HepG2 (cell line): ENCODE measurements around the gene NFKB1. TPM values are rescaled to one million over a fixed set of nuclear protein-coding genes. Genes with fewer than 3 reads are reported as not detected.

Experiments used
- ATAC-seq: fragments of 200-7000 bp; cut with Tn5 transposase; 3 replicates; pipeline ENCODE4 v1.9.1; 2020; ENCODE audit warnings: mild to moderate bottlenecking, moderate library complexity
- BruUV-seq: library from RNA; stranded (reverse); fragments of 400-500 nt; replicated peaks from 2 replicates; lab custom pipeline; 2021; lab: Mats Ljungman, UMichigan
- CTCF ChIA-PET: fragments of 300-600 bp; formaldehyde crosslinking; extraction: SDS; loops from one replicate; lab custom pipeline; 2021; ENCODE audit warnings: low total read pairs, inconsistent platforms, low intra/inter-chr PET ratio; lab: Yijun Ruan, JAX
- POLR2A ChIA-PET: fragments of 350-600 bp; sonication (Branson Sonifier 250); formaldehyde crosslinking; loops from one replicate; lab custom pipeline; 2020; ENCODE audit warnings: antibody characterized with exemption, inconsistent platforms; lab: Yijun Ruan, JAX
- DNase-seq: peaks from one replicate; pipeline ENCODE4 v3.0.0-alpha.2; 2015; ENCODE audit warnings: low spot score
- FAIRE-seq: peaks from 3 replicates; lab custom pipeline; 2011; peaks lifted over from hg19 to GRCh38; lab: Jason Lieb, UNC
- H2AFZ ChIP-seq: one replicate; pipeline ENCODE4 v1.6.1; 2011; ENCODE audit warnings: low read length, inconsistent platforms
- H3K27ac ChIP-seq: fragments of 300-600 bp; 3 replicates; pipeline ENCODE4 v1.8.0; 2011; ENCODE audit warnings: mixed run types, mild to moderate bottlenecking, mixed read lengths, low read length, inconsistent platforms; ENCODE audit not compliant: insufficient read depth; ENCODE audit errors: extremely low read length
- H3K27me3 ChIP-seq, 2 experiments: fragments of 200-600 bp in 1 of 2; 2 replicates in 1 of 2; 3 replicates in 1 of 2; pipeline versions ENCODE4 v1.6.0 to v1.8.0; 2011; ENCODE audit warnings: low read length in 2 of 2, mild to moderate bottlenecking in 2 of 2, moderate library complexity in 2 of 2, inconsistent platforms in 1 of 2; ENCODE audit not compliant: insufficient read depth in 2 of 2, control insufficient read depth in 1 of 2
- H3K36me3 ChIP-seq, 2 experiments: fragments of 200-600 bp in 1 of 2; replicated peaks in 1 of 2; 2 replicates in 1 of 2; 3 replicates in 1 of 2; pipeline versions ENCODE4 v1.5.1 to v1.8.0; 2011; ENCODE audit warnings: low read length in 2 of 2, inconsistent platforms in 1 of 2; ENCODE audit not compliant: insufficient read depth in 2 of 2, control insufficient read depth in 1 of 2
- H3K4me1 ChIP-seq: 2 replicates; pipeline ENCODE4 v1.5.1; 2012; ENCODE audit warnings: low read length, inconsistent platforms; ENCODE audit not compliant: insufficient read depth
- H3K4me2 ChIP-seq: 2 replicates; pipeline ENCODE4 v1.6.0; 2011; ENCODE audit warnings: low read depth, low read length, inconsistent platforms
- H3K4me3 ChIP-seq, 3 experiments: fragments of 200-600 bp in 1 of 3; sonication (generic), shearing (Covaris generic) in 1 of 3; replicated peaks in 1 of 3; 2 replicates each; pipeline ENCODE4 v1.5.1; 2011 to 2016; ENCODE audit warnings: low read length in 3 of 3, inconsistent platforms in 2 of 3, low read depth in 2 of 3, mild to moderate bottlenecking in 2 of 3, control low read depth in 1 of 3, mixed read lengths in 1 of 3; ENCODE audit not compliant: insufficient read depth in 1 of 3
- H3K79me2 ChIP-seq: one replicate; pipeline ENCODE4 v1.6.1; 2011; ENCODE audit warnings: low read length, inconsistent platforms; ENCODE audit not compliant: insufficient read depth
- H3K9ac ChIP-seq: 2 replicates; pipeline ENCODE4 v1.6.0; 2011; ENCODE audit warnings: mild to moderate bottlenecking, low read depth, low read length, inconsistent platforms; ENCODE audit not compliant: insufficient read depth
- H3K9me3 ChIP-seq: 2 replicates; pipeline ENCODE4 v1.5.1; 2012; ENCODE audit warnings: mild to moderate bottlenecking, low read length
- H4K20me1 ChIP-seq: 2 replicates; pipeline ENCODE4 v1.6.0; 2011; ENCODE audit warnings: inconsistent platforms, mild to moderate bottlenecking, low read length, moderate library complexity; ENCODE audit not compliant: insufficient read depth
- ATF5 ChIP-seq: sonication (generic); formaldehyde crosslinking; IDR thresholded peaks from 2 replicates; pipeline ENCODE4 v1.4.0; 2020; ENCODE audit warnings: mild to moderate bottlenecking, low read depth, missing genetic modification reagents
- DZIP1 ChIP-seq: sonication (generic); formaldehyde crosslinking; IDR thresholded peaks from 2 replicates; pipeline ENCODE4 v1.5.0; 2020; ENCODE audit warnings: mild to moderate bottlenecking, missing genetic modification reagents
- MEIS2 ChIP-seq: sonication (generic); formaldehyde crosslinking; IDR thresholded peaks from 2 replicates; pipeline ENCODE4 v1.9.0; 2021; ENCODE audit warnings: mild to moderate bottlenecking, missing genetic modification reagents
- MLX ChIP-seq: IDR thresholded peaks from 2 replicates; pipeline ENCODE4 v1.6.1; 2016
- POGK ChIP-seq: sonication (generic); formaldehyde crosslinking; conservative IDR thresholded peaks from 2 replicates; pipeline ENCODE4 v1.8.0; 2022; ENCODE audit warnings: mild to moderate bottlenecking, moderate library complexity, missing genetic modification reagents
- ZBTB44 ChIP-seq: sonication (generic); formaldehyde crosslinking; IDR thresholded peaks from 2 replicates; pipeline ENCODE4 v1.4.0; 2020; ENCODE audit warnings: missing genetic modification reagents
- ZGPAT ChIP-seq: IDR thresholded peaks from 2 replicates; pipeline ENCODE4 v1.6.1; 2016; ENCODE audit warnings: mild to moderate bottlenecking
- ZNF160 ChIP-seq: sonication (generic); formaldehyde crosslinking; IDR thresholded peaks from 2 replicates; pipeline ENCODE4 v1.8.0; 2022; ENCODE audit warnings: mild to moderate bottlenecking, inconsistent platforms, missing genetic modification reagents
- ZNF597 ChIP-seq: sonication (generic); formaldehyde crosslinking; IDR thresholded peaks from 2 replicates; pipeline ENCODE4 v1.5.0; 2020; ENCODE audit warnings: missing genetic modification reagents
- ZNF768 ChIP-seq: sonication (generic); formaldehyde crosslinking; IDR thresholded peaks from 2 replicates; pipeline ENCODE4 v1.4.0; 2020; ENCODE audit warnings: missing genetic modification reagents
- ZNF776 ChIP-seq: sonication (generic); formaldehyde crosslinking; IDR thresholded peaks from 2 replicates; pipeline ENCODE4 v1.4.0; 2020; ENCODE audit warnings: mild to moderate bottlenecking, missing genetic modification reagents
- WGBS: methylation state at CpG from one replicate; pipeline ENCODE4 v1.1.6; 2017; ENCODE audit warnings: low lambda C conversion rate; 5-methylcytosine and 5-hydroxymethylcytosine counted together
- in situ Hi-C: cut with HindIII; loops from 2 replicates; pipeline ENCODE4 v1.10.0; 2017; ENCODE audit warnings: low pct_unique_long_range_greater_than_20kb; ENCODE audit not compliant: extremely low pct_ligation_motif_present
- intact Hi-C: fragments of 100-400 bp; cut with micrococcal nuclease; formaldehyde crosslinking; loops from one replicate; pipeline ENCODE4 v1.10.0; 2022; ENCODE audit not compliant: unreplicated experiment
- polyA plus RNA-seq, 8 experiments: library from polyadenylated mRNA; depleted of rRNA in 3 of 8; stranded (reverse) in 7 of 8; unstranded in 1 of 8; fragments of >200 nt; fragmentation: Illumina TruSeq in 4 of 8; extraction: Trizol in 4 of 8; gene quantifications; 2 replicates each; pipeline versions ENCODE4 v1.2.1 to v1.2.3, GENCODE V29; 2011 to 2016; ENCODE audit warnings: low read depth in 4 of 8, missing spikeins in 1 of 8, mixed read lengths in 1 of 8; ENCODE audit not compliant: insufficient read depth in 1 of 8
- total RNA-seq, 5 experiments: library from RNA; depleted of rRNA; stranded (reverse); fragments of >200 nt; fragmentation: Illumina TruSeq; extraction: Trizol; gene quantifications; 2 replicates each; pipeline ENCODE4 v1.2.3, GENCODE V29; 2016; ENCODE audit warnings: low read depth in 1 of 5

Gene NFKB1
- total and polyA plus RNA-seq, 2 of the 13 experiments (the other 11 are each of a cell fraction or from before 2014, with no cell fraction given) = 15.4 to 31.6 TPM

GRCh38 chr4:102631616-102632015 lies 130.5 kb downstream of the NFKB1 start (continued):
- TF ChIP-seq ZNF597 (CRISPR knock-in tag) (no peak), MEIS2 (no peak), ZBTB44 (no peak), MLX (no peak)

- H3K36me3 ChIP-seq = peaks cover 1 to 17% of the 10 kb centered on the region in 2 experiments; a peak in 3 of 5 replicates
- DNase-seq = no peak
- H3K4me1 ChIP-seq = peaks cover 10% of the 10 kb centered on the region
- ChIA-PET POLR2A (interaction anchor here (0.9 kb wide), 1 partner anchor 9 kb away, joined by 3 read pairs; no protein-coding TSS in a partner anchor), CTCF (no interaction called here)
- no peak for FAIRE-seq
- no peak overlapping the region for H2AFZ ChIP-seq
- no peak overlapping the region for H3K27ac ChIP-seq
- no peak overlapping the region for H3K4me2 ChIP-seq
- BruUV-seq = no TSS peak
- H3K27me3 ChIP-seq = no peaks in the 10 kb centered on the region
- H3K9ac ChIP-seq = no peak overlapping the region
- ATAC-seq = no peak
- intact Hi-C loops (no loop called here), in situ Hi-C loops (no loop called here)
- no peaks in the 10 kb centered on the region for H3K79me2 ChIP-seq
- no peaks in the 10 kb centered on the region for H3K9me3 ChIP-seq
- 65% methylated on average over 6 of the region's 6 CpGs for WGBS
- no peaks in the 10 kb centered on the region for H4K20me1 ChIP-seq
- no peak overlapping the region for H3K4me3 ChIP-seq
- TF ChIP-seq ZNF160 (CRISPR knock-in tag) (no peak), ZNF776 (no peak), ZGPAT (CRISPR knock-in tag) (no peak), ZNF768 (no peak), DZIP1 (no peak), ATF5 (CRISPR knock-in tag) (no peak), POGK (CRISPR knock-in tag) (no peak)
Observed at GRCh38 chr4:102632241-102633065, 131.3 kb downstream of the NFKB1 start.
